GM19452 (cell line): ENCODE measurements around the gene CAPN1.

Experiments used
- ATAC-seq: cut with Tn5 transposase; IDR thresholded peaks from one replicate; pipeline ENCODE4 v1.9.1; 2021; ENCODE audit not compliant: unreplicated experiment

Gene CAPN1

DNA sequence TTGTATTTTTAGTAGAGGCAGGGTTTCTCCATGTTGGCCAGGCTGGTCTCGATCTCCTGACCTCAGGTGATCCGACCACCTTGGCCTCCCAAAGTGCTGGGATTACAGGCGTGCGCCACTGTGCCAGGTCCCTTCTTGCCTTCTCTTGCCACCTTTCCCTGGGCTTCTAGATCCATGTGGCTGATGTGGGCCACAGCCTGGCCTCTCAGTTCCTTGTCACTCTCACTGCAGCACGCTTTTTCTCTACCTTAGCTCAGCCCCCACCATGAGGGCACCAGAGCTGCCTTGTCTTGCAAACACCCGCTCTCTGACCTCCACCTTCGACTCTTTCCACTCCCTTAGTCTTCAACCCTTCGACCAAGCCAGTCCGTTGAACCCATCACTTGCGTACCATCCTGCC lies 7.5 kb downstream of the CAPN1 start:
- no peak for ATAC-seq

GRCh38 chr11:65194564-65194963 lies 12.8 kb downstream of the CAPN1 start:
- no peak for ATAC-seq

GRCh38 chr11:65204143-65204542 lies 22.4 kb downstream of the CAPN1 start:
- ATAC-seq = no peak

- no peak for ATAC-seq
Measured at GRCh38 chr11:65204646-65205601, 23.2 kb downstream of the CAPN1 start.

DNA sequence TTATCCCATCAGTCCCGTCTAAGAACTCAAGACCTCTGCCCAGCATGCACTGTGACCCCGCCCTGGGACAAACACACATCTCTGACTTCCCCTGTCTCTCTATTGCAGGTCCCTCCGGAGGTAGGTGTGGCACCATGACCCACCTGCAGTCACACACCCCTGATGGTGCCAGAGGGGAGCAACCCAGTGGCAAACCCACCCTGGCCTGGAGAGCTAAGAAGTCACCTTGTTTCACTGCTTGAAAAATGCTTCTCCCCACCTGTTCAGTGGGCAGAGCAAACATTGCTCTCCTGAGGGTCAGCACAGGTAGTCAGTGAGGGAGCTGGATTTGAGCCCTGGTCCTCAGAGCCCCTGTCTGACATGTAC lies 23.9 kb downstream of the CAPN1 start:
- ATAC-seq = no peak

- ATAC-seq = no peak
Measured at GRCh38 chr11:65206441-65206841, 24.7 kb downstream of the CAPN1 start.

GRCh38 chr11:65206901-65207300 lies 25.2 kb downstream of the CAPN1 start:
- no peak for ATAC-seq

GRCh38 chr11:65207918-65208784 lies 26.4 kb downstream of the CAPN1 start:
- ATAC-seq = no peak

DNA sequence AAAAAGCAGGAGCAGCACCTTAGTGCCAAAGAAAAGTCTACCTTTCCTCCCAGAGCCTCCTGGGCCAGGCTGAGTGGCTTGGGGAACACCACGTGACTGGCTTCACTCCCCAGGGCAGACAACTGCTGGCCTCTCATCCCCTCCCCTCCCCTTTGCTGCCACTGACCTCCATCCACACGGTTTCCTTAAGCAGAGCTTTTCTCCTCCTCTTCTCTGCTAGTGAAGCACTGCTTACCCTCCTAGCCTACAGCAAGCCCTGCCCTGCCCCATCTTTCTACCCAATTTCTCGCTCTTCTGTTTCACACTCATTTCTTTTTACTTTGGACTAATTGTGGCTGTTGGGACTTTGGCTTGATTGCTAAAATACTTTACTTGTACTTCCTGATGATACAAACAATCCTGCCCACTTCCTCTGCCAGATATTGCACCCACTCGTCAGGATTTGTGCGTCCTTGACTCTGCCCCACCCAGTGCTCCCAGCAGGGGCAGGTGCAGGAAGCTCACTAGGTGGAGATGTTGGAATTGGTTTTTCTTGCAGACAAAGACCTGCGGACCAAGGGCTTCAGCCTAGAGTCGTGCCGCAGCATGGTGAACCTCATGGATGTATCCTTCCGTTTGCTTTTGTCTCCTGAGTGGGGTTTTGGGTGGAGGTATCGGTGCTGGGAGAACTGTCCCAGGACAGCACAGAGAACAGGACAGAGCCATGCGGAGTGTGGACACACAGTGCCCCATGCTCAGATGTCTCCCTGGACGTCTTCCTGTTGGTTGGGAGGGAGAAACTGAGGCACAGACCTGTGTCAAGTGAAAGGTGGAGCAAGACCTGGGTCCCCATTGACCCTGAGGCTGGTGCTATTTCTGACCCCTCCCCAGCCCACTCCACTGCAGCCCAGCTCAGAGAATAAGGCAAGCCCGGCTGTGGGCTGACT lies 27.3 kb downstream of the CAPN1 start:
- no peak for ATAC-seq

DNA sequence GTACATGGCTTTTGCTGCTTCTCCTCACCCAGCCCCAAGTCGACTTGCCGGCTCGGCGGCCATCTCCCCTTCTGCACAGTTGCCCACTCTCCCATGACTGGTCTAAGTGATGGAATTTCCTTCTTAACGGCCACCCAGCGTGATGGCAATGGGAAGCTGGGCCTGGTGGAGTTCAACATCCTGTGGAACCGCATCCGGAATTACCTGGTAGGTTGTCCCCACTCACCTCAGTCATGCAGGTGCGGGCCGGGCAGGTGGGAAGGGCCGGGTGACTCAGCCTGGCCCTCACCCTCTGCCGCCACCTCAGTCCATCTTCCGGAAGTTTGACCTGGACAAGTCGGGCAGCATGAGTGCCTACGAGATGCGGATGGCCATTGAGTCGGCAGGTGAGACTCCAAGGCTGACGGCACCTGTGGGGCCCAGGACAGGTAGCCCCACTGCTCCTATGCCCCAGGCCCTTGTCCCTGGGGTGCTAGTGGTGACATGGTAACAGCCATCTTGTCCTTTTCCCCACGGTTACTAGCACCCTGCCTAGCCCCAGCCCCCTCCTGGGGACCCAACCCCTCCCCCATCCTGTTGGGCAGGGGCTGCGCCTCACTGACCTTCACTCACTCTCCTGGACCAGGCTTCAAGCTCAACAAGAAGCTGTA lies 28.1 kb downstream of the CAPN1 start:
- no peak for ATAC-seq

DNA sequence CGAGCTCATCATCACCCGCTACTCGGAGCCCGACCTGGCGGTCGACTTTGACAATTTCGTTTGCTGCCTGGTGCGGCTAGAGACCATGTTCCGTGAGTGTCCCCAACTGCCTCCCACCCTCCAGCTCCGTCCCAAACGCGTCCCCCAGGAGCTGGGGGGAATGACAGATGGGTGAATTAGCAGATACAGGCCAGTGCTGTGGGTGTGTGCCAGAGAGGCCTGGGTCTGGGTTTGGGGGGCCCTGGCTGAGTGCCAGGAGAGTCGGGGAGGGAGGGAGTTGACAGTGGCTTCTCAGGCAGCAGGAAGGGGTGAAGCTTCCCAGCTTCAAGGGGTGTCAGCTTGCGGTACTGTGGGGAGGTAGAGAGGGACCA lies 28.6 kb downstream of the CAPN1 start:
- ATAC-seq = no peak

- ATAC-seq = no peak
Measured at GRCh38 chr11:65210748-65211147, 29.0 kb downstream of the CAPN1 start.

DNA sequence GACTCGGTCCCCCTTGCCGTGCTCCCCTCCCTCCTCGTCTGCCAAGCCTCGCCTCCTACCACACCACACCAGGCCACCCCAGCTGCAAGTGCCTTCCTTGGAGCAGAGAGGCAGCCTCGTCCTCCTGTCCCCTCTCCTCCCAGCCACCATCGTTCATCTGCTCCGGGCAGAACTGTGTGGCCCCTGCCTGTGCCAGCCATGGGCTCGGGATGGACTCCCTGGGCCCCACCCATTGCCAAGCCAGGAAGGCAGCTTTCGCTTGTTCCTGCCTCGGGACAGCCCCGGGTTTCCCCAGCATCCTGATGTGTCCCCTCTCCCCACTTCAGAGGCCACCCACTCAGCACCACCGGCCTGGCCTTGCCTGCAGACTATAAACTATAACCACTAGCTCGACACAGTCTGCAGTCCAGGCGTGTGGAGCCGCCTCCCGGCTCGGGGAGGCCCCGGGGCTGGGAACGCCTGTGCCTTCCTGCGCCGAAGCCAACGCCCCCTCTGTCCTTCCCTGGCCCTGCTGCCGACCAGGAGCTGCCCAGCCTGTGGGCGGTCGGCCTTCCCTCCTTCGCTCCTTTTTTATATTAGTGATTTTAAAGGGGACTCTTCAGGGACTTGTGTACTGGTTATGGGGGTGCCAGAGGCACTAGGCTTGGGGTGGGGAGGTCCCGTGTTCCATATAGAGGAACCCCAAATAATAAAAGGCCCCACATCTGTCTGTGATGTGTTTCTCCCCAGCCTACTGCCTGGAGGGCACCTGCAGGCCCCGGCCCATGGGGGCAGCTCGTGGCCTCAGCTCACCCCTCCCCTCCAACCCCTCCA lies 29.8 kb downstream of the CAPN1 start:
- ATAC-seq = no peak

- ATAC-seq = no peak
Measured at GRCh38 chr11:65212226-65212801, 30.6 kb downstream of the CAPN1 start.

DNA sequence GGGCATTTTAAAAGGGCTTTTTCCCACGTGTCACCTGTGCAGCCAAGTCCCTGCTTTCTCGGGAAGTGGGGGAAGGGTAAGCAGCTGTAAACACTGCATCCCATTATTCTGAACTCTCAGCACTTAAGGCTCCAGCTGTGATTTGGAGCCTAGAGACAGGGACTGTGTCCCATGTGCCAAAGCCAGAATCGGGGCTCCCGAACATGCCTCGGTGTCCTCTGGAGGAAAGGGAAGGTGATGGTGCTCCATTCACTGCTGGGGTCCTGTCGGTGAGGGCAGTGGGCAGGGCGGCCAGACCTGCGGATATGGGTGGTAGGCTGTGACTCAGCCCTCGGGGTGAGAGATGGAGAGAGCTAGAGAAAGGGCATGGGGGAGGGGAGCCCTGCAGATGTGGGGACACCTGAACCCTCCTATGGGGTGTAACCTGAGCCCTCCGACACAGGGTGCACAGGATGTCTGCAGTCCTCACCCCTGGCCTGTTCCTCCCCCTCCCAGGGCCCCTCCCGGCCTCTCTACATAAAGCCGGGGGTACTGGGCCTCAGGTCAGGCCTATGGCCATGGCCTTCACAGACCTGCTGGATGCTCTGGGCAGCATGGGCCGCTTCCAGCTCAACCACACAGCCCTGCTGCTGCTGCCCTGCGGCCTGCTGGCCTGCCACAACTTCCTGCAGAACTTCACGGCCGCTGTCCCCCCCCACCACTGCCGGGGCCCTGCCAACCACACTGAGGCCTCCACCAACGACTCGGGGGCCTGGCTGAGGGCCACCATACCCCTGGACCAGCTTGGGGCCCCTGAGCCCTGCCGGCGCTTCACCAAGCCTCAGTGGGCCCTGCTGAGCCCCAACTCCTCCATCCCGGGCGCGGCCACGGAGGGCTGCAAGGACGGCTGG lies 31.8 kb downstream of the CAPN1 start:
- ATAC-seq = no peak

- no peak for ATAC-seq
Measured at GRCh38 chr11:65214212-65214845, 32.6 kb downstream of the CAPN1 start.

DNA sequence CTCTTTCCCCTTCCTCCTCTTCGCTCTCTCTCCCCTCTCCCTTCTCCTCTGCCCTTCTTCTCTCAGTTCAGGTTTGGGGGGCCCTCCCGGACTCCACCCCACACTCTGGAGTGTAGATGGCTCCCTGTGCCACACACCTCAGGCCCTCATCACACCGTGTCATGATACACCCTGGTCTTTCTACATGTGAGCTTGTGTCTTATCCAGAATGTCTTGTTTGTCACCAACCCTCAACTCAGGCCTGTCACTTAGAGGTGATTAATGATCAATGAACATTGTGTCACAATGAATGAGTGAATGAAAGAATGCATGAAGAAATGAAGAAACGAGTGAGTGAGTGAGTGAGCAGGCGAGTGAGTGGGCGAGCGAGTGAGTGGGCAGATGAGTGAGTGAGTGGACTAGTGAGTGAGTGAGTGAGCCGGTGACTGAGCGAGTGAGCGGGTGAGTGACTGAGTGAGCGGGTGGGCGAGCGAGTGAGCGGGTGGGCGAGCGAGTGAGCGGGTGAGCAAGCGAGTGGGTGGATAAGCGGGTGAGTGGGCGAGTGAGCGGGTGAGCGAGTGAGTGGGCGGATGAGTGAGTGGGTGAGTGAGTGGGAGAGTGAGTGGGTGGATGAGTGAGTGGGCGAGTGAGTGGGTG lies 33.8 kb downstream of the CAPN1 start:
- no peak for ATAC-seq
